ENCODE data around the gene KLF7. TPM values are rescaled to one million over a fixed set of nuclear protein-coding genes. Genes with fewer than 3 reads are reported as not detected.

Gene KLF7
- total RNA-seq, 1 donor from 2014 or later = 17.4 TPM

DNA sequence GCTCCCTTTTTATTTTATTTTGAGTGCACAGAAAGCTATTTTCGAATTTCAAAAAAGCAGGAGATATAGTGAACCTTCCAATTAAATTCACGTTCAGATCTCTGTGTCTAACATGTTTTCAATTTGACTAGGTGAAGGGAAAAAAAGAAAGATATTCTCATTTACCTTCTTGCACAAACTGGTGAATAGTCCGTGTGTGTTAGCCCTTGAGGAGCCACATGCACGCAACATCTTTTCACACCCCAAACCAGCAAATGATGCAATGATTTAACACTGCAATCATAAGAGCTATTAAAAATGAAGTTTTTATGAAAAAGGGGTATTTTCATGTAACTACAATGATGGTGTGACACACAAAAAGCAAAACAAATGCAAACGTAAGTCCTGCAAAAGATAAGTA is 116.6 kb downstream of the KLF7 start:
- DNase-seq (ENCODE audit: low read depth, low spot score) = no peak
- TF ChIP-seq, protein P1, sequence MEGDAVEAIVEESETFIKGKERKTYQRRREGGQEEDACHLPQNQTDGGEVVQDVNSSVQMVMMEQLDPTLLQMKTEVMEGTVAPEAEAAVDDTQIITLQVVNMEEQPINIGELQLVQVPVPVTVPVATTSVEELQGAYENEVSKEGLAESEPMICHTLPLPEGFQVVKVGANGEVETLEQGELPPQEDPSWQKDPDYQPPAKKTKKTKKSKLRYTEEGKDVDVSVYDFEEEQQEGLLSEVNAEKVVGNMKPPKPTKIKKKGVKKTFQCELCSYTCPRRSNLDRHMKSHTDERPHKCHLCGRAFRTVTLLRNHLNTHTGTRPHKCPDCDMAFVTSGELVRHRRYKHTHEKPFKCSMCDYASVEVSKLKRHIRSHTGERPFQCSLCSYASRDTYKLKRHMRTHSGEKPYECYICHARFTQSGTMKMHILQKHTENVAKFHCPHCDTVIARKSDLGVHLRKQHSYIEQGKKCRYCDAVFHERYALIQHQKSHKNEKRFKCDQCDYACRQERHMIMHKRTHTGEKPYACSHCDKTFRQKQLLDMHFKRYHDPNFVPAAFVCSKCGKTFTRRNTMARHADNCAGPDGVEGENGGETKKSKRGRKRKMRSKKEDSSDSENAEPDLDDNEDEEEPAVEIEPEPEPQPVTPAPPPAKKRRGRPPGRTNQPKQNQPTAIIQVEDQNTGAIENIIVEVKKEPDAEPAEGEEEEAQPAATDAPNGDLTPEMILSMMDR (conservative IDR thresholded peaks at IDR 0.05) = no peak
- no peaks in the 10 kb centered on the region for H3K27me3 Mint-ChIP-seq (ENCODE audit: low read depth)
- H3K4me1 Mint-ChIP-seq = peaks cover 22% of the 10 kb centered on the region
- no peaks in the 10 kb centered on the region for H3K9me3 Mint-ChIP-seq
- no peak overlapping the region for H3K27ac Mint-ChIP-seq (ENCODE audit: unreplicated experiment)
- no peak overlapping the region for H3K4me3 Mint-ChIP-seq
- no peaks in the 10 kb centered on the region for H3K36me3 Mint-ChIP-seq (ENCODE audit: low read depth)

DNA sequence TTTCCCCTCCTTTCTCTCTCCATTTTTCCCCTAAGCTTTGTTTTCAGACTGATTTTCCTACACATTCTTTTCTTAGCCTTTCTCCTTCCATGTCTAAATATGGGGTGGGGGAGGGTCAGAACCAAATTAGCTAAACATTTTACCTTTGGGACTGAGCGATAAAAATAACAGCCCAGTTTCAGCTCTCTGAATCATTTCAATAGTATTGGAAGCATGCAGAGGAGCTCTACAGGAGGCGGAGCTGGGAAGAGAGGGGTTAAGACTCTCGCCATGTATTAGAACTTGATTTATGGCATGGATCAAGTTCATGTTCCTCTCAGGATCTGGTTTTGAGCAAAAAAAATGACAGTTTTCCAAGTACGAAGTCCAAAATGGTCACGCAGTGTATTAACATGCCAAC is 117.3 kb downstream of the KLF7 start:
- Mint-ChIP-seq H3K27ac (ENCODE audit: unreplicated experiment) (no peak overlapping the region), H3K4me3 (no peak overlapping the region), H3K9me3 (no peaks in the 10 kb centered on the region), H3K27me3 (ENCODE audit: low read depth) (no peaks in the 10 kb centered on the region), H3K4me1 (peaks cover 22% of the 10 kb centered on the region), H3K36me3 (ENCODE audit: low read depth) (no peaks in the 10 kb centered on the region)
- TF ChIP-seq, protein P1 (conservative IDR thresholded peaks at IDR 0.05) = no peak
- DNase-seq (ENCODE audit: low read depth, low spot score) = no peak

DNA sequence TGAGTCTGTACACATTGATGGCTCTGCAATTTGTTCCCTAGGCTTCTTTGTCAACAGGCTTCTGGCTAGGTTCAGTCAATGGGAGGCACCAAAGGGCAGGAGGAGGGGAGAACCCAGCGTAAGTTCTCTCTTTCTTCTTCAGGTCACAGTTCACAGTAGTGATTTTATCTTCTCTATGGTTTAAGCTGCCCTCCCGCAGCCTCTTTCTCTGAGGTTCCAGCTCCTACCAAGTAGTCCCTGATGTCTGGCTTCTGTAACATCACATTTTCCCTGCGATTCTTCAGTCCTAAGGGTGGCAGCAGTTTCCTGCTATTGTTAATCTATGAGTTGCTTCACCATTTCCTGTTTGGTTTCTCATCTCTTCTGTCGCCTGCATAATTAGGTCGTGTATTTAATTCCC is 119.0 kb downstream of the KLF7 start:
- TF ChIP-seq, protein P1 (conservative IDR thresholded peaks at IDR 0.05) = no peak
- Mint-ChIP-seq H3K27ac (ENCODE audit: unreplicated experiment) (peak overlapping the region; percentile 53), H3K4me3 (no peak overlapping the region), H3K27me3 (ENCODE audit: low read depth) (no peaks in the 10 kb centered on the region), H3K4me1 (peaks cover 30% of the 10 kb centered on the region), H3K36me3 (ENCODE audit: low read depth) (no peaks in the 10 kb centered on the region), H3K9me3 (no peaks in the 10 kb centered on the region)
- no peak for DNase-seq (ENCODE audit: low read depth, low spot score)

DNA sequence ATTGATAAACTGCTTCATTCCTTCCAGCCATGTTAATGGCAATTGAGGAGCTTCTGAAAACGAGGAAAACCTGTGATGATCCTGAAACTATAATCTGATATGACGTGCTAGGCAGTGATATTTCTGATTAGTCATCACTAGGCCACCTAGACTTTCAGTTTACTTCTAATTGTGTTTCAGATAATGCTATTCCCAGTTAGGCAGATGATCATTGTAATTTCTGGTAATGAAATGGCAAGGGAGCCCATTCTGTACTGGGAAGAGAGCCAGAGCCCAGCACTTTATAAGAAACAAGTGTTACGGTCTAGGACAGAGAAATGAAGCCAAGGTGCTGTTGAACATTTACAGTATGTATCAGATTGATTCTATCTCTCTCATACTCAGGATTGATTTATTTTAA is 120.2 kb downstream of the KLF7 start:
- no peak overlapping the region for H3K4me3 Mint-ChIP-seq
- TF ChIP-seq, protein P1 (conservative IDR thresholded peaks at IDR 0.05) = no peak
- no peaks in the 10 kb centered on the region for H3K9me3 Mint-ChIP-seq
- no peaks in the 10 kb centered on the region for H3K27me3 Mint-ChIP-seq (ENCODE audit: low read depth)
- no peak for DNase-seq (ENCODE audit: low read depth, low spot score)
- H3K36me3 Mint-ChIP-seq (ENCODE audit: low read depth) = no peaks in the 10 kb centered on the region
- peaks cover 42% of the 10 kb centered on the region for H3K4me1 Mint-ChIP-seq
- no peak overlapping the region for H3K27ac Mint-ChIP-seq (ENCODE audit: unreplicated experiment)

DNA sequence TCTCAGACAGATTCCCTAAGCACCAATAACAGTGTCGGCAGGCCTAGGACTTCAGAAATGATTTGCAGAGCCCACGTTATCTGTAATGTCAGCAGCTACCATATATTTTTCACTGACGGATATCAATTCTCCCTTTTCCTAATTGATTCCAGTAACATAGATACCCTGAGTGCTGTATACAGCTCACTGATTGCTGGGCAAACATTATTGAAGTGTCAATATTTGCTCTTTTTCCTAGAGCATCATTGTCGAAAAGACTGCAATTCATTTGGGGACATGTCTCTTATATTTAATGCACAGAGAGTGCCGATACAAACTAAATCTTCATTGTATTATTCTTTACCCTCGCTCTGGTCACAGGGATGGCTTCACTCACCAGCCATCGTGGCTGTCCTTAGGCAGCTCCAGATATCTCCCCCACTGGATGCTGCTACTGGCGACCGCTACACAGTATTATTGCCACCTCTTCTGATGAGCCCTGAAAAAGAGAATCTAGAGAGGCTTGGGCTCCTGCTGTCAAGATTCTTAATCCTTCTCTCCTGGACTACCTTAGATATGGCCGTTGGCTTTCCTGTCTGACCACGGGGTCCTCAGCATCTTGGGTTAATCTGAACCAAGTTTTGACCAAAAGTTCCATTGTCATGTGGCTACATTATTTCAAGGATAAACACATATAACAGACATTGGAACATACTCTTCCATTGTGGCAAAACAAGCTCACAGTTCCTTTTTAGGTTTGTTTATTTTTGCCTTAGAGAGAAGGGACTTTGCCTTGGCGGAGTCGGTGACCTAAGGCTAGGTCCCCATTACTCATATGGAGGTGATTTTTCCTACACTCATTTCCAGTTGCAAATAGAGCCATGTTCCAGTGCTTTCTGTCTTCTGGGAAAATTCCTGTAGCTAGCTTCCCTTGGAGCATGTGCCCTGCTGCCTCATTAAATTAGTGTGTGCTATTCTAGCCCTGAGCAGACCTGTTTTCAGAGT is 121.1 kb downstream of the KLF7 start:
- Mint-ChIP-seq H3K36me3 (ENCODE audit: low read depth) (no peaks in the 10 kb centered on the region), H3K4me1 (peaks cover 43% of the 10 kb centered on the region)

More for the DNA sequence above, 121.1 kb downstream of the KLF7 start:
- no peak for DNase-seq (ENCODE audit: low read depth, low spot score)
- no peak overlapping the region for H3K27ac Mint-ChIP-seq (ENCODE audit: unreplicated experiment)
- TF ChIP-seq, protein P1 (conservative IDR thresholded peaks at IDR 0.05) = no peak
- no peaks in the 10 kb centered on the region for H3K27me3 Mint-ChIP-seq (ENCODE audit: low read depth)
- H3K9me3 Mint-ChIP-seq = no peaks in the 10 kb centered on the region
- H3K4me3 Mint-ChIP-seq = no peak overlapping the region
